ENCODE data around the gene POLDIP2.

DNA sequence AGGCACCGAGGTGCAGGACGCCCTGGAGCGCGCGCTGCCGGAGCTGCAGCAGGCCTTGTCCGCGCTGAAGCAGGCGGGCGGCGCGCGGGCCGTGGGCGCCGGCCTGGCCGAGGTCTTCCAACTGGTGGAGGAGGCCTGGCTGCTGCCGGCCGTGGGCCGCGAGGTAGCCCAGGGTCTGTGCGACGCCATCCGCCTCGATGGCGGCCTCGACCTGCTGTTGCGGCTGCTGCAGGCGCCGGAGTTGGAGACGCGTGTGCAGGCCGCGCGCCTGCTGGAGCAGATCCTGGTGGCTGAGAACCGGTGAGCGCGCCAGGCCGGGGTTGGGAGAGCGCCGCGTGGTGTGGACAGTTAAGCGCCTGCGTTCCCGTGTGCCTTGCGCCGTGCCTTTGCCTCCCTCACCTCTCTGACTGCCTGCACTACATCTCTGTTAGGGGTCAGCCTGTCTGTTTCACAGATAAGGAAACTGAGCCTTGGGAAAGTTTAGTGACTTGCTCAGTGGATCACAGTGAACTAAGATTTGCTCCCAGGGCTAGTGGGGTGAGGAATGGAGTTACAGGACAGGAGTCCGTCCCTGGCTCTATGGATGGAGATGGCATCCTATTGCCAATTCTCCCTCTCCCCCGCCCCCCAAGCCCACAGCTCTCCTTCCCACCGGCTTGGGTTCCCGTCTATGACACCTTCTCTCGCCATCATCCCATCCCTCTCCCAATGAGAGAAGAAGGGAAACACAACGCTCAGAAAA is 15.0 kb upstream of the POLDIP2 start:
- TF ChIP-seq, protein P1, sequence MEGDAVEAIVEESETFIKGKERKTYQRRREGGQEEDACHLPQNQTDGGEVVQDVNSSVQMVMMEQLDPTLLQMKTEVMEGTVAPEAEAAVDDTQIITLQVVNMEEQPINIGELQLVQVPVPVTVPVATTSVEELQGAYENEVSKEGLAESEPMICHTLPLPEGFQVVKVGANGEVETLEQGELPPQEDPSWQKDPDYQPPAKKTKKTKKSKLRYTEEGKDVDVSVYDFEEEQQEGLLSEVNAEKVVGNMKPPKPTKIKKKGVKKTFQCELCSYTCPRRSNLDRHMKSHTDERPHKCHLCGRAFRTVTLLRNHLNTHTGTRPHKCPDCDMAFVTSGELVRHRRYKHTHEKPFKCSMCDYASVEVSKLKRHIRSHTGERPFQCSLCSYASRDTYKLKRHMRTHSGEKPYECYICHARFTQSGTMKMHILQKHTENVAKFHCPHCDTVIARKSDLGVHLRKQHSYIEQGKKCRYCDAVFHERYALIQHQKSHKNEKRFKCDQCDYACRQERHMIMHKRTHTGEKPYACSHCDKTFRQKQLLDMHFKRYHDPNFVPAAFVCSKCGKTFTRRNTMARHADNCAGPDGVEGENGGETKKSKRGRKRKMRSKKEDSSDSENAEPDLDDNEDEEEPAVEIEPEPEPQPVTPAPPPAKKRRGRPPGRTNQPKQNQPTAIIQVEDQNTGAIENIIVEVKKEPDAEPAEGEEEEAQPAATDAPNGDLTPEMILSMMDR (IDR thresholded peaks at IDR 0.05): no peak
- no peak for TF ChIP-seq POLR2A (IDR thresholded peaks at IDR 0.05)

Data from vagina (tissue), 2 donors.